ENCODE measurements around the gene RBMS1. TPM values are rescaled to one million over a fixed set of nuclear protein-coding genes. Genes with fewer than 3 reads are reported as not detected.

The RBMS1 gene
- polyA plus RNA-seq, 1 donor (not counting 4 experiments of a cell fraction or from before 2014, with no cell fraction given), result 89.1 TPM

- H3K27ac ChIP-seq (ENCODE audit: control insufficient read depth, insufficient read depth, low read length), result no peak overlapping the region
- peaks cover 2% of the 10 kb centered on the region for H3K4me1 ChIP-seq (ENCODE audit: control insufficient read depth, extremely low read depth, insufficient read depth, low read length)
- TF ChIP-seq EZH2 (IDR thresholded peaks at IDR 0.05; ENCODE audit: low read length) (no peak), CTCF (optimal IDR thresholded peaks at IDR 0.05 in 1 of 3, IDR thresholded peaks at IDR 0.05 in 1 of 3, conservative IDR thresholded peaks at IDR 0.05 in 1 of 3; ENCODE audit: extremely low read depth in 1 of 3, insufficient read depth in 2 of 3, low read length in 3 of 3) (no peak)
- peaks cover 96% of the 10 kb centered on the region for H3K79me2 ChIP-seq (ENCODE audit: control insufficient read depth, insufficient read depth, low read length)
- H3K4me2 ChIP-seq (ENCODE audit: control insufficient read depth, extremely low read depth, insufficient read depth, low read depth, low read length), result no peak overlapping the region
- no peak overlapping the region for H3K9ac ChIP-seq (ENCODE audit: control insufficient read depth, extremely low read depth, insufficient read depth, low read length)
- H3K4me3 ChIP-seq (ENCODE audit: control insufficient read depth in 2 of 3, extremely low read depth in 1 of 3, insufficient read depth in 2 of 3, low read depth in 1 of 3, low read length in 3 of 3), result no peak overlapping the region
- peaks cover 5% of the 10 kb centered on the region for H4K20me1 ChIP-seq (ENCODE audit: control insufficient read depth, extremely low read depth, insufficient read depth, low read length)
- no peak overlapping the region for H2AFZ ChIP-seq (ENCODE audit: control insufficient read depth, low read length)
- DNase-seq (ENCODE audit: low read depth, low spot score) (no peak), FAIRE-seq (peak; percentile 64)
- H3K27me3 ChIP-seq (ENCODE audit: control insufficient read depth, extremely low read depth, insufficient read depth, low read length), result no peaks in the 10 kb centered on the region
- peaks cover 4 to 8% of the 10 kb centered on the region in 2 experiments for H3K36me3 ChIP-seq (ENCODE audit: control insufficient read depth in 2 of 2, extremely low read depth in 1 of 2, insufficient read depth in 2 of 2, low read length in 2 of 2)
- no peaks in the 10 kb centered on the region for H3K9me3 ChIP-seq (ENCODE audit: control insufficient read depth, low read depth, low read length)
- dilution Hi-C loops (cut with MboI; ENCODE audit: extremely low pct_ligation_motif_present, low sequenced_read_pairs), result no loop called here
- peaks cover 2% of the 10 kb centered on the region for H3K9me1 ChIP-seq (ENCODE audit: control insufficient read depth, extremely low read depth, insufficient read depth, low read length)
Measured at GRCh38 chr2:160326786-160327185, 166.8 kb downstream of the RBMS1 start.

- Histone ChIP-seq H3K79me2 (ENCODE audit: control insufficient read depth, insufficient read depth, low read length) (peaks cover 95% of the 10 kb centered on the region), H4K20me1 (ENCODE audit: control insufficient read depth, extremely low read depth, insufficient read depth, low read length) (no peaks in the 10 kb centered on the region)
Measured at GRCh38 chr2:160325418-160325817, 168.2 kb downstream of the RBMS1 start.

More at GRCh38 chr2:160325418-160325817, 168.2 kb downstream of the RBMS1 start:
- DNase-seq (ENCODE audit: low read depth, low spot score), result no peak
- H3K9ac ChIP-seq (ENCODE audit: control insufficient read depth, extremely low read depth, insufficient read depth, low read length), result no peak overlapping the region
- H3K4me1 ChIP-seq (ENCODE audit: control insufficient read depth, extremely low read depth, insufficient read depth, low read length), result peaks cover 12% of the 10 kb centered on the region
- no peak overlapping the region for H3K27ac ChIP-seq (ENCODE audit: control insufficient read depth, insufficient read depth, low read length)
- peaks cover 2% of the 10 kb centered on the region for H3K9me1 ChIP-seq (ENCODE audit: control insufficient read depth, extremely low read depth, insufficient read depth, low read length)
- H3K4me2 ChIP-seq (ENCODE audit: control insufficient read depth, extremely low read depth, insufficient read depth, low read depth, low read length), result no peak overlapping the region
- TF ChIP-seq CTCF (optimal IDR thresholded peaks at IDR 0.05 in 1 of 3, IDR thresholded peaks at IDR 0.05 in 1 of 3, conservative IDR thresholded peaks at IDR 0.05 in 1 of 3; ENCODE audit: extremely low read depth in 1 of 3, insufficient read depth in 2 of 3, low read length in 3 of 3), result no peak
- no peak for TF ChIP-seq EZH2 (IDR thresholded peaks at IDR 0.05; ENCODE audit: low read length)
- H3K36me3 ChIP-seq (ENCODE audit: control insufficient read depth in 2 of 2, extremely low read depth in 1 of 2, insufficient read depth in 2 of 2, low read length in 2 of 2), result peaks cover 2 to 4% of the 10 kb centered on the region in 2 experiments
- no peaks in the 10 kb centered on the region for H3K9me3 ChIP-seq (ENCODE audit: control insufficient read depth, low read depth, low read length)
- H2AFZ ChIP-seq (ENCODE audit: control insufficient read depth, low read length), result no peak overlapping the region
- no peak overlapping the region for H3K4me3 ChIP-seq (ENCODE audit: control insufficient read depth in 2 of 3, extremely low read depth in 1 of 3, insufficient read depth in 2 of 3, low read depth in 1 of 3, low read length in 3 of 3)
- dilution Hi-C loops (cut with MboI; ENCODE audit: extremely low pct_ligation_motif_present, low sequenced_read_pairs), result no loop called here
- no peak for FAIRE-seq
- H3K27me3 ChIP-seq (ENCODE audit: control insufficient read depth, extremely low read depth, insufficient read depth, low read length), result no peaks in the 10 kb centered on the region

All from keratinocyte (primary cell).